ACHN (cell line): ENCODE results near the gene CDYL.

Experiments used
- DNase-seq: peaks from one replicate; pipeline ENCODE4 v3.0.0-alpha.2; 2015
- in situ Hi-C: cut with HindIII; loops from 2 replicates; pipeline ENCODE4 v1.10.0; 2017; ENCODE audit warnings: low sequenced_read_pairs, low pct_ligation_motif_present, low pct_unique_long_range_greater_than_20kb

The CDYL gene

GRCh38 chr6:4964675-4965561 is 188.7 kb downstream of the CDYL start:
- in situ Hi-C loops: no loop called here

DNA sequence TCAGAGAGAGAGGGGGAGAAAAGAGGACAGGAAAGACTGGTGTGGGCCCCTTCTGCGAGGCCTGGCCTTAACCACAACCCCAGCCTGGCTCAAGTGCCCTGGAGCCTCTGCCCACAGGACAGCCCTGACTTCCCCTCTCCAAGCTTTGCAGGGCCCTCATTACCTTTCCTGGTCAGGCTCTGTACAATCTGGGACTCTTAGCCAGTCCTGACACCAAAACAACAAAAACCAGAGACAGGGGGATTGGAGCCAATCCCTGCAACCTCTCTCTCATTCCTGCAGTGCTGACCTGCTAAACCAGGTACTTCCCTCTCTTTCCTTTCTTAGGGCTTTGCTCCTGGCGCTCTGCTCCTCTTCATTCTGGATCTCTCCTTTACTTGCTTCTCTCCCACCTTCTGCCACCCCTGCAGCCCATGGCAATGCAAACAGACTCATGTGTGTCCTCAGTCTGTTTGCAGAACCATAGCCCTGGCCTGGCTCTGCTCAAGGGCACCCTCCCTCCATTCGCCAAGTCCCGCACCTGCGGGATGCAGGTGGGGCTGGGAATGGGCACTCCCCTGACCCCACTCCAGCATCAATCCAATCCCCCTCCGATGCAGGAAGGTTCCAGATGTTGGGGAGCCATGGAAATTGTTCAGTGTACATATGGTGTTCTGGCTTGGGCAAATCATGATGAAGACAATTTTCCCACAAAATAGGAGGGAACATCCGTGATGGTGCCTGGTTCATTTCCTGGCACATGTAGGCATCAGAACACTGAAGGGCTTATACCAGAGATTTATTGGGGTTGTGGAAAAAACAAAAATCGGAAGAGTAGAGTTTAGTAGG is 189.6 kb downstream of the CDYL start:
- DNase-seq: no peak
- in situ Hi-C loops: no loop called here

More at GRCh38 chr6:4964675-4965561, 188.7 kb downstream of the CDYL start:
- no peak for DNase-seq

DNA sequence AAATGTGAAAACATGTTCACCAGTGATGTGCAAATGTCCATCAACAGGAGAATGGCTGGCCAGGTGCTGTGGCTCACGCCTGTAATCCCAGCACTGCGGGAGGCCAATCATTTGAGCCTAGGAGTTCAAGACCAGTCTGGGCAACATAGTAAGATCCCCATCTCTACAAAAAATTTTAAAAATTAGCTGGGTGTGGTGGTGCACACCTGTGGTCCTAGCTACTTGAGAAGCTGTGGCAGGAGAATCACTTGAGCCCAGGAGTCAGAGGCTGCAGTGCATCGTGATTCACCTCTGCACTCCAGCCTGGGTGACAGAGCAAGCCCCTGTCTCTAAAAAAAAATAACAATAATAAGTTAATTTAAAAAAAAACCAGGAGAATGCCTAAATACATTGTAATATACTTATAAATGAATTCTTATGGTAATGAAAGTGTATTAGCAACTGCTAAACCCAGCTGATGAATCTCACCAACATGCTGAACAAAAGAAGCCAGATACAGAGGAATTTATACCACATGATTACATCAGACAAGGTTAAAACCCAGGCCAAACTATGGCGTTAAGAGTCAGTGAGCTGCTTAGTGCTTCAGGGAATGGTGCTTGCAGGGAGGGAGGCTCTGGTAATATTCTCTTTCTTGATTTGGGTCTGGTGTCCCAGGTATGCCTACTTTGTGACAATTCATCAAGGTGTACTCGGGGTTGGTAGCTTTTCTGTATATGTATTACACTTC is 191.3 kb downstream of the CDYL start:
- DNase-seq: no peak
- in situ Hi-C loops: no loop called here

- DNase-seq: no peak
- in situ Hi-C loops: no loop called here
Observed at GRCh38 chr6:4969609-4970285, 193.5 kb downstream of the CDYL start.

GRCh38 chr6:4970739-4971395 is 194.7 kb downstream of the CDYL start:
- DNase-seq: no peak

GRCh38 chr6:4971851-4972250 is 195.6 kb downstream of the CDYL start:
- in situ Hi-C loops: no loop called here
- DNase-seq: no peak

More at GRCh38 chr6:4970739-4971395, 194.7 kb downstream of the CDYL start:
- in situ Hi-C loops: no loop called here

DNA sequence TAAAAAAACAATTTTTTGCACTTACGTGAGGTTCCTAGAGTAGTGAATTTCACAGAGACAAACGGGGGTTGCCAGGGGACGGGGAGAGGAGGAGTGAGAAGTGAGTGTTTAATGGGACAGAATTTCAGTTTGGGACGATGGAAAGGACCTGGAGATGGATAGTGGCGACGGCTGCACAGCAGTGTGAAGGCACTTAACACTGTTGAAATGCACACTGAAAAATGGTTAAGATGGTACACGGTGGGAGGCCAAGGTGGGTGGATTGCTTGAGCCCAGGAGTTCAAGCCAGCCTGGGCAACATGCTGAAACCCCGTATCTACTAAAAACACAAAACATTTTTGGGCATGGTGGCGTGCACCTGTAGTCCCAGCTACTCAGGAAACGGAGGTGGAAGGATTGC is 196.2 kb downstream of the CDYL start:
- in situ Hi-C loops: no loop called here
- DNase-seq: no peak

GRCh38 chr6:4973415-4973814 is 197.2 kb downstream of the CDYL start:
- DNase-seq: no peak
- in situ Hi-C loops: no loop called here

DNA sequence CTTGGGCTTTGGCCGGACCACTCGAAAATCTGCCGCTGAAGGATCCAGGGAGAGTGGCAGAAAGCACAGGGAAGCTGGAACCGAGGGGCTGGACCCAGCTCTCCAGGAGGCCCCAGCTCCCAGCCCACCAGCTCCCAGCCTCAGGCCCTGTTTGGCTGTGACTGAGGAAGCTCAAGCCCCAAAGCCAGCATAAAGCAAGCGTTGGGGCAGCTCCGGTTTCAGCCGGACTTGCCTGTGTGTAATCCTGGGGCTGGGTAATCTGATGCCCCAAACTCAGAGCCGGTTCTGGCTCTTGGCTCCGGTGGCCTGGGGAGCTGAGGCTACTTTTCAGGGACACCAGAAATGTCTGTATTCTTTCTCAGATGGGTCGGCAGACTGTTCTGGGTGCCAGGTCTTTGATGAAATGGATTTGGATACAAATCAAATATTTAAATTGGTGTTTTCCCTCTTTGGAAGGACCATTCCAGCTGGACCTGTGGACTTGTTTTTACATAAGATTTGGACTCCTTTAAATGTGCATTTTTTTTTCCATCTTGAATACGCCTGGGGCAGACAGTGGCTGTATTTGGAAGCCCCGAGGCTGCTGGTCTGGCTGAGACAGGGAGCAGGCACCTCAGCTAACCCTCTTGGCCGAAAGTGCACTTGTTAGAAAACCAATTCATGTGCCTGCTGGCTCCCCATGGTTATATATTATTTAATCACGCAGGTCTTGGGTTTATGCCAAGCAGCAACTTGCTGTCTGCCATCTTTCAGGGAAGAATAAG is 198.0 kb downstream of the CDYL start:
- in situ Hi-C loops: no loop called here
- no peak for DNase-seq

GRCh38 chr6:4974962-4975361 is 198.8 kb downstream of the CDYL start:
- DNase-seq: no peak
- in situ Hi-C loops: no loop called here

GRCh38 chr6:4975506-4975905 is 199.3 kb downstream of the CDYL start:
- in situ Hi-C loops: no loop called here
- no peak for DNase-seq

DNA sequence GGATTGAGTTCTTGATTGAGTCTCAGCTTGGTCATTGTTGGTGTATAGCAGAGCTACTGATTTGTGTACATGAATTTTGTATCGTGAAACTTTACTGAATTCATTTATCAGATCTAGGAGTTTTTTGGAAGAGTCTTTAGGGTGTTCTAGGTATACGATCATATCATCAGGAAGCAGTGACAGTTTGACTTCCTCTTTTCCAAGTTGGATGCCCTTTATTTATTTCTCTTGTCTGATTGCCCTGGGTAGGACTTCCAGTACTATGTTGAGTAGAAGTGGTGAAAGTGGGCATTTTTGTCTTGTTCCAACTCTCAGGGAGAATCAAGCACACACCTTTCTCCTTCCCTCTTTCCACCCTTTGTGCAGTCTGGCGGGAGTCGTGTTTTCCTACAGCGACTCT is 201.3 kb downstream of the CDYL start:
- DNase-seq: no peak
- in situ Hi-C loops: no loop called here

GRCh38 chr6:4979426-4979825 is 203.2 kb downstream of the CDYL start:
- in situ Hi-C loops: no loop called here
- no peak for DNase-seq

DNA sequence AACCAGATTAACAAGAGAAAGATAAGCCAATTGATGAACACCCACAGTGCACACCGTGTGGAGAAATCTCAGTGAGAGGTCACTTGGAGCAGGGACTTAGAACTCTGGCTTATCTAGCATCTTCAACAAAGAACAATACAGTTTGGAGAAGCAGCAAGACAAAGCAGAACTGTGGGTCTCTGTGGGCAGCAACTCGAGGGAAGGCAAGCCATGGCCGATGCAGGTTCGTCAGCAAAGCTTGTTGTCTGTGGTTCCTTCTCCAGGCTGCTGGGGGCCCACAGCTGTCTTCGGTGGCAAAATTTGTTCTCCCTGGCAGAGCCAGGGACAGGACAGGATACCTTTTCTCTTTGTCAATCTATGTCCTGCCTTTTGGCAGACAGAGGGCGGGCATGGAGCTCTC is 205.6 kb downstream of the CDYL start:
- no peak for DNase-seq
- in situ Hi-C loops: no loop called here

DNA sequence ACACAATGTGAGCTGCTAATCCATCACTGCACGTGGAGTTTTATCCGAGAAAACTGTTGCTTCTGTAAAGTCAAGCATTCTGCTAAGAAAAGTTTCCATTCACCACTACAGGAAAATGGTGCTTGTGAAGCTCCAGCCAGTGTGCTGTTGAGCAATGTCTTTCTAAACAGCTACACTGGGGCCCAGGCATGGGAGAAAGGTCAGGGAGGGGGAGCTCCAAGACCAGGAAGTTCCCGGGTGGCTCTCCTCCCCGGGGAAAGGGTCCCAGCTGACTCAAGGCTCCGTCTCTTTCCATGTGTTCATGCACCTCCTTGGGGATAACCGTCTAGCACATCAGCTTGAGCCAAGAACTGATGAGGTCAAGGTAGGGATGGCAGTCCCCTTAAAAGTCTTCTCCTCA is 207.1 kb downstream of the CDYL start:
- no peak for DNase-seq
- in situ Hi-C loops: no loop called here

DNA sequence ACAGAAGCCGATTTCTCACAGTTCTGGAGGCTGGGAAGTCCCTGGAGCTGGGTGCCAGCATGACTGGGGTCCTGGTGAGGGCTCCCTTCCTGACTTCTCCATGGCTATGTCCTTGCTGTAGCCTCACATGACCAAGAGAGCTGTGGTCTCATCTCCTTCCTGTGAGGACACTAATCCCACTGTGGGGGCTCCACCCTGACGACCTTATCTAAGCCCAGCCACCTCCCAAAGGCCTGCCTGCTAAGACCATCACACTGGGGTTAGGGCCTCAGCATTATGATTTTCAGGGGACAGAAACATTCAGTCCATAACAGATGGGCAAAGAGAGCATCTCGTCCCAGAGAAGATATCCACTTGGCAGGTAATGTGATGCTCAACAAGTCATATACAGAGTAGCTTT is 210.8 kb downstream of the CDYL start:
- DNase-seq: no peak
- in situ Hi-C loops: no loop called here

- DNase-seq: no peak
- in situ Hi-C loops: no loop called here
Observed at GRCh38 chr6:4987432-4987831, 211.2 kb downstream of the CDYL start.
